SK-N-SH (cell line): ENCODE results near the gene PSMG3. TPM values are rescaled to one million over a fixed set of nuclear protein-coding genes. Genes with fewer than 3 reads are reported as not detected.

Experiments
- CTCF ChIA-PET: fragments of 300-600, 350-600 bp; formaldehyde crosslinking; extraction: SDS; loops from one replicate; lab custom pipeline; 2021; lab: Yijun Ruan, JAX
- POLR2A ChIA-PET: fragments of 350-600 bp; sonication (Branson Sonifier 250); formaldehyde crosslinking; extraction: SDS; loops from one replicate; lab custom pipeline; 2020; ENCODE audit warnings: antibody characterized with exemption, inconsistent platforms; lab: Yijun Ruan, JAX
- DNase-seq: peaks from one replicate; pipeline ENCODE4 v3.0.0; 2012
- H2AFZ ChIP-seq: fragments of 200-600 bp; sonication (generic); 2 replicates; pipeline ENCODE4 v1.8.1; 2016; ENCODE audit warnings: antibody characterized with exemption, mild to moderate bottlenecking, low read depth
- H3F3A ChIP-seq: fragments of 200-600 bp; sonication (generic); replicated peaks from 2 replicates; pipeline ENCODE3; 2016; ENCODE audit warnings: antibody characterized with exemption, mild to moderate bottlenecking; ENCODE audit not compliant: insufficient read depth
- H3K27ac ChIP-seq, 2 experiments: fragments of 200-500 bp in 1 of 2; fragments of 200-600 bp in 1 of 2; sonication (Bioruptor generic) in 1 of 2; sonication (generic), shearing (Covaris generic) in 1 of 2; 2 replicates each; pipeline versions ENCODE4 v1.5.1 to v1.6.1; 2014 to 2016; ENCODE audit warnings: low read depth in 2 of 2, inconsistent platforms in 1 of 2, low read length in 1 of 2, mild to moderate bottlenecking in 1 of 2, mixed read lengths in 1 of 2
- H3K27me3 ChIP-seq: fragments of 200-600 bp; sonication (generic), shearing (Covaris generic); 2 replicates; pipeline ENCODE4 v1.6.1; 2016; ENCODE audit warnings: mixed run types; ENCODE audit not compliant: insufficient read depth
- H3K36me3 ChIP-seq, 2 experiments: fragments of 200-500 bp in 1 of 2; fragments of 200-600 bp in 1 of 2; sonication (Bioruptor generic) in 1 of 2; sonication (generic) in 1 of 2; replicated peaks in 1 of 2; 2 replicates each; pipeline versions ENCODE3 to v1.5.1; 2014 to 2016; ENCODE audit warnings: low read length in 1 of 2, mild to moderate bottlenecking in 1 of 2; ENCODE audit not compliant: insufficient read depth in 2 of 2, control insufficient read depth in 1 of 2
- H3K4me1 ChIP-seq, 2 experiments: fragments of 200-500 bp in 1 of 2; fragments of 200-600 bp in 1 of 2; sonication (Bioruptor generic) in 1 of 2; sonication (generic), shearing (Covaris generic) in 1 of 2; 2 replicates each; pipeline versions ENCODE4 v1.5.1 to v1.6.1; 2014 to 2016; ENCODE audit warnings: low read depth in 1 of 2, low read length in 1 of 2, mixed run types in 1 of 2; ENCODE audit not compliant: insufficient read depth in 2 of 2, control insufficient read depth in 1 of 2
- H3K4me2 ChIP-seq: fragments of 200-600 bp; sonication (generic), shearing (Covaris generic); 2 replicates; pipeline ENCODE4 v1.6.1; 2017; ENCODE audit warnings: mixed run types
- H3K4me3 ChIP-seq, 2 experiments: fragments of 200-500 bp in 1 of 2; fragments of 200-600 bp in 1 of 2; sonication (Bioruptor generic) in 1 of 2; sonication (generic), shearing (Covaris generic) in 1 of 2; 2 replicates each; pipeline versions ENCODE4 v1.5.1 to v1.8.1; 2014 to 2016; ENCODE audit warnings: low read depth in 2 of 2, inconsistent platforms in 1 of 2, low read length in 1 of 2, mild to moderate bottlenecking in 1 of 2, mixed read lengths in 1 of 2, moderate library complexity in 1 of 2
- H3K79me2 ChIP-seq: fragments of 200-600 bp; sonication (generic); 2 replicates; pipeline ENCODE4 v1.8.1; 2017; ENCODE audit warnings: mild to moderate bottlenecking; ENCODE audit not compliant: insufficient read depth
- H3K9ac ChIP-seq: fragments of 200-600 bp; sonication (generic); 2 replicates; pipeline ENCODE4 v1.6.1; 2017; ENCODE audit warnings: mixed run types
- H3K9me2 ChIP-seq: fragments of 200-600 bp; sonication (generic); 2 replicates; pipeline ENCODE4 v1.6.1; 2017; ENCODE audit warnings: mixed run types
- H3K9me3 ChIP-seq: fragments of 200-600 bp; sonication (generic); 2 replicates; pipeline ENCODE4 v1.6.1; 2017; ENCODE audit warnings: mixed run types, mild to moderate bottlenecking, moderate library complexity
- H4K20me1 ChIP-seq: fragments of 200-600 bp; sonication (generic); 2 replicates; pipeline ENCODE4 v1.6.1; 2017; ENCODE audit warnings: mild to moderate bottlenecking, mixed run types; ENCODE audit not compliant: insufficient read depth
- CHD2 ChIP-seq: fragments of 150-350 bp; IDR thresholded peaks from 2 replicates; pipeline ENCODE4 v1.6.1; 2018; ENCODE audit warnings: low read length; ENCODE audit not compliant: partially characterized antibody
- ELF1 ChIP-seq: IDR thresholded peaks from 2 replicates; pipeline ENCODE4 v1.4.0; 2012
- EP300 ChIP-seq, 2 experiments: IDR thresholded peaks; 2 replicates each; pipeline versions ENCODE4 v1.4.0 to v1.6.1; 2012; ENCODE audit warnings: borderline replicate concordance in 1 of 2, low read depth in 1 of 2, low read length in 1 of 2
- FOSL2 ChIP-seq: IDR thresholded peaks from 2 replicates; pipeline ENCODE4 v1.4.0; 2012; ENCODE audit warnings: low read depth, mild to moderate bottlenecking, moderate library complexity, borderline replicate concordance
- FOXJ3 ChIP-seq: sonication (generic); formaldehyde crosslinking; IDR thresholded peaks from 2 replicates; pipeline ENCODE4 v1.5.1; 2020; ENCODE audit warnings: mild to moderate bottlenecking, missing genetic modification reagents
- FOXM1 ChIP-seq: IDR thresholded peaks from 2 replicates; pipeline ENCODE4 v1.4.0; 2012; ENCODE audit warnings: low read depth, mild to moderate bottlenecking
- GATA2 ChIP-seq: sonication (generic); formaldehyde crosslinking; IDR thresholded peaks from 2 replicates; pipeline ENCODE4 v1.5.0; 2020; ENCODE audit warnings: mild to moderate bottlenecking, missing genetic modification reagents
- MAX ChIP-seq: IDR thresholded peaks from 2 replicates; pipeline ENCODE4 v1.4.0; 2012; ENCODE audit warnings: low read depth
- MXI1 ChIP-seq: IDR thresholded peaks from 2 replicates; pipeline ENCODE4 v1.6.1; 2012; ENCODE audit warnings: mild to moderate bottlenecking, low read depth, low read length, improper control_type of control experiment
- NFIC ChIP-seq: IDR thresholded peaks from 2 replicates; pipeline ENCODE4 v1.4.0; 2012; ENCODE audit warnings: borderline replicate concordance
- PBX3 ChIP-seq: IDR thresholded peaks from 2 replicates; pipeline ENCODE4; 2012
- RAD21 ChIP-seq: IDR thresholded peaks from 2 replicates; pipeline ENCODE4 v1.6.1; 2012; ENCODE audit warnings: mild to moderate bottlenecking, low read length
- RCOR1 ChIP-seq: fragments of 150-350 bp; IDR thresholded peaks from 2 replicates; pipeline ENCODE4 v1.6.1; 2017; ENCODE audit warnings: antibody characterized with exemption, low read length
- RFX5 ChIP-seq: IDR thresholded peaks from 2 replicates; pipeline ENCODE4 v1.6.1; 2012; ENCODE audit warnings: mild to moderate bottlenecking, improper control_type of control experiment, low read length
- SIN3A ChIP-seq: IDR thresholded peaks from 2 replicates; pipeline ENCODE4 v1.6.1; 2012; ENCODE audit warnings: low read depth, mild to moderate bottlenecking, low read length, moderate library complexity, borderline replicate concordance
- SMC3 ChIP-seq: IDR thresholded peaks from 2 replicates; pipeline ENCODE4 v1.6.1; 2012; ENCODE audit warnings: low read depth, low read length, improper control_type of control experiment
- TCF12 ChIP-seq: IDR thresholded peaks from 2 replicates; pipeline ENCODE4 v1.4.0; 2012
- USF1 ChIP-seq: IDR thresholded peaks from 2 replicates; pipeline ENCODE4 v1.4.0; 2012; ENCODE audit warnings: low read depth, borderline replicate concordance
- USF2 ChIP-seq: fragments of 150-350 bp; IDR thresholded peaks from 2 replicates; pipeline ENCODE4 v1.6.1; 2017; ENCODE audit warnings: antibody characterized with exemption, low read length, low read depth, borderline replicate concordance
- ZBTB33 ChIP-seq: IDR thresholded peaks from 2 replicates; pipeline ENCODE4 v1.4.0; 2012; ENCODE audit warnings: low read depth, borderline replicate concordance
- WGBS: methylation state at CpG from one replicate; pipeline ENCODE4 v1.1.6; 2017; ENCODE audit warnings: low lambda C conversion rate; 5-methylcytosine and 5-hydroxymethylcytosine counted together
- polyA plus RNA-seq, 3 experiments: library from polyadenylated mRNA; depleted of rRNA; stranded (reverse); fragments of >200 nt; gene quantifications; 2 replicates each; pipeline ENCODE4 v1.2.3, GENCODE V29; 2012

The PSMG3 gene
- polyA plus RNA-seq, 1 of the 3 experiments (the other 2 are of a cell fraction): 109 TPM

GRCh38 chr7:1587738-1588137 lies 17.9 kb upstream of the PSMG3 start (continued):
- no peak for TF ChIP-seq GATA2 (CRISPR knock-in tag)
- TF ChIP-seq ELF1: no peak
- no peak for TF ChIP-seq RAD21
- no peak for TF ChIP-seq MXI1
- no peak for TF ChIP-seq MAX
- no peak for TF ChIP-seq SMC3
- no peak for TF ChIP-seq ZBTB33
- no peak for TF ChIP-seq RCOR1
- TF ChIP-seq, all 33 proteins: peak for 0

GRCh38 chr7:1586827-1587705 lies 17.2 kb upstream of the PSMG3 start:
- TF ChIP-seq USF2: no peak
- peak; percentile 41; the same call in 1 of the 2 replicates for TF ChIP-seq RCOR1
- peak in 1 of 2 experiments; percentile 90; a peak in 2 of 4 replicates for TF ChIP-seq EP300 (IDR thresholded peaks at IDR 0.05; ENCODE audit: borderline replicate concordance in 1 of 2, low read depth in 1 of 2, low read length in 1 of 2)
- TF ChIP-seq RAD21: peak; percentile 26
- TF ChIP-seq MXI1: peak; percentile 94
- TF ChIP-seq GATA2 (CRISPR knock-in tag): peak; percentile 91
- TF ChIP-seq TCF12: no peak
- TF ChIP-seq RFX5: no peak
- TF ChIP-seq NFIC: no peak; the same call in 1 of the 2 replicates
- TF ChIP-seq CHD2: peak; percentile 51
- TF ChIP-seq SMC3: 0 out of 2 replicates have a peak, but pooled peaks have one; percentile 4
- no peak for TF ChIP-seq SIN3A
- TF ChIP-seq MAX: peak; percentile 61; the same call in 1 of the 2 replicates
- TF ChIP-seq ELF1: no peak
- 0 out of 2 replicates have a peak, but pooled peaks have one; percentile 2 for TF ChIP-seq USF1
- peak; percentile 98 for TF ChIP-seq FOXJ3 (CRISPR knock-in tag)
- no peak for TF ChIP-seq FOSL2
- peak; percentile 56; the same call in 1 of the 2 replicates for TF ChIP-seq PBX3
- TF ChIP-seq FOXM1: no peak
- Histone ChIP-seq H2AFZ (no peak overlapping the region), H3K9me3 (no peaks in the 10 kb centered on the region), H3K9me2 (no peaks in the 10 kb centered on the region), H3K27me3 (peaks cover 18% of the 10 kb centered on the region; the same call in 1 of the 2 replicates), H4K20me1 (no peaks in the 10 kb centered on the region), H3K4me2 (peak overlapping the region; percentile 32; the same call in 1 of the 2 replicates), H3K36me3 (no peaks in the 10 kb centered on the region), H3K4me1 (peaks cover 0 to 56% of the 10 kb centered on the region in 2 experiments; a peak in 1 of 4 replicates), H3F3A (no peaks in the 10 kb centered on the region), H3K27ac (peak overlapping the region in 1 of 2 experiments; percentile 95; a peak in 2 of 4 replicates), H3K79me2 (no peaks in the 10 kb centered on the region), H3K9ac (no peak overlapping the region), H3K4me3 (no peak overlapping the region; a peak in 1 of 4 replicates)
- POLR2A ChIA-PET: interaction anchor here (0.5 to 2.2 kb wide), 10 partner anchors 10 to 81 kb away, joined by 3 to 19 read pairs (median 4); no protein-coding TSS in a partner anchor
- CTCF ChIA-PET: interaction anchor here (0.7 to 4.0 kb wide), 11 partner anchors 11 to 864 kb away, joined by 3 to 27 read pairs (median 4); partner anchors contain the start of genes MAD1L1 and PSMG3
- 38% methylated on average over 31 of the region's 42 CpGs for WGBS
- DNase-seq: peak; percentile 97
